D341Med (cell line): ENCODE data around the gene ZSCAN20.
A peak's percentile ranks its signal among the peaks of the same experiment; 100 is the strongest.

Experiments used
- DNase-seq: peaks from one replicate; pipeline ENCODE4 v3.0.0; 2012; ENCODE audit warnings: low spot score

The ZSCAN20 gene

GRCh38 chr1:33472269-33472980, at the start of gene ZSCAN20:
Gene ZSCAN20 (plus strand): TSS chr1:33472645. CDS start chr1:33479289, 6,644 bp downstream.
- DNase-seq, result peak; percentile 96

GRCh38 chr1:33424205-33424604, 48.2 kb upstream of the ZSCAN20 start:
- no peak for DNase-seq

- DNase-seq, result no peak
Observed at GRCh38 chr1:33424610-33425009, 47.8 kb upstream of the ZSCAN20 start.

GRCh38 chr1:33425900-33426299, 46.5 kb upstream of the ZSCAN20 start:
- DNase-seq, result no peak

GRCh38 chr1:33426916-33427315, 45.5 kb upstream of the ZSCAN20 start:
- peak; percentile 62 for DNase-seq

GRCh38 chr1:33428661-33429060, 43.8 kb upstream of the ZSCAN20 start:
- no peak for DNase-seq

GRCh38 chr1:33429332-33429731, 43.1 kb upstream of the ZSCAN20 start:
- DNase-seq, result no peak

GRCh38 chr1:33429856-33430691, 42.4 kb upstream of the ZSCAN20 start:
- peak; percentile 63 for DNase-seq

- DNase-seq, result peak; percentile 93
Observed at GRCh38 chr1:33430692-33431593, 41.5 kb upstream of the ZSCAN20 start, which contains the start of gene PHC2. Gene PHC2 (minus strand): TSS chr1:33431095. CDS start chr1:33375539, 55,556 bp downstream.

- DNase-seq, result no peak
Observed at GRCh38 chr1:33433509-33434362, 38.7 kb upstream of the ZSCAN20 start.

- no peak for DNase-seq
Observed at GRCh38 chr1:33434363-33434750, 38.1 kb upstream of the ZSCAN20 start.

GRCh38 chr1:33435096-33435820, 37.2 kb upstream of the ZSCAN20 start:
- no peak for DNase-seq

GRCh38 chr1:33436557-33437285, 35.7 kb upstream of the ZSCAN20 start:
- peak; percentile 70 for DNase-seq

GRCh38 chr1:33438364-33439160, 33.9 kb upstream of the ZSCAN20 start:
- no peak for DNase-seq

- DNase-seq, result no peak
Observed at GRCh38 chr1:33439662-33440061, 32.8 kb upstream of the ZSCAN20 start.

GRCh38 chr1:33441088-33441745, 31.2 kb upstream of the ZSCAN20 start:
- no peak for DNase-seq

GRCh38 chr1:33442141-33442540, 30.3 kb upstream of the ZSCAN20 start:
- DNase-seq, result no peak

- no peak for DNase-seq
Observed at GRCh38 chr1:33443080-33443704, 29.3 kb upstream of the ZSCAN20 start.
